DOHH2 (cell line): ENCODE data around the gene CNTN1.

Experiments used
- EZH2phosphoT487 ChIP-seq: fragments of 200-600 bp; sonication (generic); IDR thresholded peaks from 2 replicates; pipeline ENCODE4 v1.6.1; 2017; ENCODE audit warnings: borderline replicate concordance, mild to moderate bottlenecking, antibody characterized with exemption, low read length, moderate library complexity, mixed read lengths
- TF ChIP-seq, protein P1 (sequence below): fragments of 200-600 bp; sonication (generic); IDR thresholded peaks from one replicate; pipeline ENCODE4 v1.5.1; 2014; ENCODE audit warnings: antibody characterized with exemption, mild to moderate bottlenecking, low read depth, low read length; ENCODE audit not compliant: poor library complexity, severe bottlenecking

DNA sequence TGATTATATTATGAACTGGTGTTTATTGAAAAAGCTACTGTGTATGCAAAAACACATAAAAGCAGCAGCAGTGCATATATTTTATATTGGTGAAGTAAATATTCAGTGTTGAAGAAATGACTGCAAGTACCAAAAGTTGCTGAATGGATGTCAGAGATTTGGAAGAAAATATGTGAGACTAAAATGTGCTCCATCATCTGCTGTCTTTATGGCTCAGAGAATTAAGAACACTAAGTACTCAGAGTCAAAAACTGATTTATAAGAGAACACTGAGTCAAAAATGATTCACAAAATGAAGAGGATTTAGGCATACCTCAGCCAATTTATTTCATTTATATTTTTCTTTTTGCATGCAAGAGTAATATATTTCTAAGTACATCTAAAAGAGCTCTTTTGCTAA is 409.6 kb downstream of the CNTN1 start:
- TF ChIP-seq, protein P1, sequence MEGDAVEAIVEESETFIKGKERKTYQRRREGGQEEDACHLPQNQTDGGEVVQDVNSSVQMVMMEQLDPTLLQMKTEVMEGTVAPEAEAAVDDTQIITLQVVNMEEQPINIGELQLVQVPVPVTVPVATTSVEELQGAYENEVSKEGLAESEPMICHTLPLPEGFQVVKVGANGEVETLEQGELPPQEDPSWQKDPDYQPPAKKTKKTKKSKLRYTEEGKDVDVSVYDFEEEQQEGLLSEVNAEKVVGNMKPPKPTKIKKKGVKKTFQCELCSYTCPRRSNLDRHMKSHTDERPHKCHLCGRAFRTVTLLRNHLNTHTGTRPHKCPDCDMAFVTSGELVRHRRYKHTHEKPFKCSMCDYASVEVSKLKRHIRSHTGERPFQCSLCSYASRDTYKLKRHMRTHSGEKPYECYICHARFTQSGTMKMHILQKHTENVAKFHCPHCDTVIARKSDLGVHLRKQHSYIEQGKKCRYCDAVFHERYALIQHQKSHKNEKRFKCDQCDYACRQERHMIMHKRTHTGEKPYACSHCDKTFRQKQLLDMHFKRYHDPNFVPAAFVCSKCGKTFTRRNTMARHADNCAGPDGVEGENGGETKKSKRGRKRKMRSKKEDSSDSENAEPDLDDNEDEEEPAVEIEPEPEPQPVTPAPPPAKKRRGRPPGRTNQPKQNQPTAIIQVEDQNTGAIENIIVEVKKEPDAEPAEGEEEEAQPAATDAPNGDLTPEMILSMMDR = no peak
- TF ChIP-seq EZH2phosphoT487 = no peak
